ENCODE results near the gene FAM170B.

- TF ChIP-seq CTCF (IDR thresholded peaks at IDR 0.05; ENCODE audit: low read depth, low read length) (no peak), EZH2phosphoT487 (IDR thresholded peaks at IDR 0.05; ENCODE audit: low read depth) (no peak)
These were observed 40.6 kb upstream of the FAM170B start for GRCh38 chr10:49174261-49174925.
